A549 treated with CORT108297 at 1 μM for 4 hours (cell line): ENCODE results near the gene FRYL. TPM values are rescaled to one million over a fixed set of nuclear protein-coding genes. Genes with fewer than 3 reads are reported as not detected.

ENCODE experiments used
- total RNA-seq: library from RNA; stranded (reverse); fragments of 200-300 nt; extraction: Qiagen RNA extraction; gene quantifications from 5 replicates; pipeline ENCODE4 v1.2.3, GENCODE V29; 2022

Gene FRYL
- total RNA-seq: 7.7 to 12.6 TPM (median 10.1 TPM) in 5 replicates

GRCh38 chr4:48779998-48780864 lies at the start of gene FRYL:
FRYL (minus strand) TSS chr4:48780279; CDS start chr4:48634410, 145,869 bp downstream.

GRCh38 chr4:48490012-48490679 lies 289.9 kb downstream of the FRYL start, which contains the start of gene ZAR1:
ZAR1 (plus strand) TSS chr4:48490252; CDS start chr4:48490292, 40 bp downstream.

GRCh38 chr4:48483006-48483776 lies 296.9 kb downstream of the FRYL start, which contains the start of gene SLC10A4:
SLC10A4 (plus strand) TSS chr4:48483343; CDS start chr4:48483562, 219 bp downstream.

Other genes with a start within 250 kb of the FRYL start
- 118 to 198 TPM (median 127 TPM) in 5 replicates for gene OCIAD1, start 50.8 kb upstream of the FRYL start, total RNA-seq
- gene OCIAD2, start 126.5 kb upstream of the FRYL start, total RNA-seq: 106 to 160 TPM (median 114 TPM) in 5 replicates
- gene CWH43, start 206.0 kb upstream of the FRYL start, total RNA-seq: not detected in 5 replicates